IMR-90 (cell line): ENCODE results near the gene SLC9A9.

Experiments used
- CEBPB ChIP-seq: IDR thresholded peaks from 2 replicates; pipeline ENCODE4 v1.6.1; 2012; ENCODE audit warnings: low read depth, low read length, improper control_type of control experiment
- CHD1 ChIP-seq: IDR thresholded peaks from 2 replicates; pipeline ENCODE4 v1.6.1; 2012; ENCODE audit warnings: low read depth, low read length, improper control_type of control experiment
- FOS ChIP-seq: fragments of 150-350 bp; IDR thresholded peaks from 2 replicates; pipeline ENCODE4 v1.6.1; 2016; ENCODE audit warnings: low read depth, low read length
- MAFK ChIP-seq: IDR thresholded peaks from 2 replicates; pipeline ENCODE4 v1.6.1; 2012; ENCODE audit warnings: low read depth, low read length, improper control_type of control experiment
- MAZ ChIP-seq: IDR thresholded peaks from 2 replicates; pipeline ENCODE4 v1.6.1; 2012; ENCODE audit warnings: low read depth, mild to moderate bottlenecking, low read length, improper control_type of control experiment, moderate library complexity, borderline replicate concordance
- MXI1 ChIP-seq: IDR thresholded peaks from 2 replicates; pipeline ENCODE4 v1.6.1; 2012; ENCODE audit warnings: low read depth, mild to moderate bottlenecking, low read length, moderate library complexity, borderline replicate concordance
- POLR2A ChIP-seq: IDR thresholded peaks from 2 replicates; pipeline ENCODE4 v1.6.1; 2012; ENCODE audit warnings: mild to moderate bottlenecking, low read depth, low read length
- RAD21 ChIP-seq: IDR thresholded peaks from 2 replicates; pipeline ENCODE4 v1.6.1; 2012; ENCODE audit warnings: low read length, improper control_type of control experiment
- RCOR1 ChIP-seq: IDR thresholded peaks from 2 replicates; pipeline ENCODE4 v1.6.1; 2012; ENCODE audit warnings: mild to moderate bottlenecking, low read length, improper control_type of control experiment; ENCODE audit not compliant: insufficient replicate concordance
- RFX5 ChIP-seq: IDR thresholded peaks from 2 replicates; pipeline ENCODE4 v1.8.0; 2012; ENCODE audit warnings: low read depth, mild to moderate bottlenecking, low read length, moderate library complexity
- TF ChIP-seq, protein P1 (sequence below): conservative IDR thresholded peaks from 2 replicates; pipeline ENCODE4 v1.5.1; 2012; ENCODE audit warnings: mild to moderate bottlenecking, low read depth, low read length, improper control_type of control experiment
- TF ChIP-seq, protein P2 (sequence below): fragments of 150-350 bp; IDR thresholded peaks from 2 replicates; pipeline ENCODE4 v1.6.1; 2017; ENCODE audit warnings: mild to moderate bottlenecking, antibody characterized with exemption, low read length, low read depth
- TF ChIP-seq, protein P3 (sequence below): fragments of 150-350 bp; IDR thresholded peaks from 2 replicates; pipeline ENCODE4 v1.6.1; 2016; ENCODE audit warnings: low read depth, mild to moderate bottlenecking, low read length, moderate library complexity, borderline replicate concordance

DNA sequence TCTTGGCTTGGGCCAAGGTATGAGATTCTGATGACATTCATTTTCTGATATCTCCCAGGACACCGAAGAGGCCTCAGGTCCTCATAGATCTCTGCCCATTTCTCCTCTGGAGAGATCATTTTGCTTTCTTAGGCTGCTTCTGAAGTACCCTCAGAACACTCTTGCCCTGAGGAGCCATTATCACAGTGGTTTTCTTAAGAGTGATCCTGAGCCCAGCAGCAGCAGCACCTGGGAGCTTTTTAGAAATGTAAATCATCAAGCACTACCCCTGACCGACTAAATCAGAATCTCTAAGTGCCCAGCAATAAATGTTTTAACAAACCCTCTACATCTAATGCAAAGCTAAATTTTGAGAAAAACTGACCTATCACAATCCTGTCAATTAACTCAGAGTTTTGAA is 40.6 kb upstream of the SLC9A9 start:
- TF ChIP-seq POLR2A (no peak), RFX5 (no peak), FOS (no peak), CEBPB (no peak), RAD21 (no peak), MXI1 (no peak), MAFK (no peak), MAZ (no peak), RCOR1 (no peak), CHD1 (no peak)
- TF ChIP-seq, protein P1, sequence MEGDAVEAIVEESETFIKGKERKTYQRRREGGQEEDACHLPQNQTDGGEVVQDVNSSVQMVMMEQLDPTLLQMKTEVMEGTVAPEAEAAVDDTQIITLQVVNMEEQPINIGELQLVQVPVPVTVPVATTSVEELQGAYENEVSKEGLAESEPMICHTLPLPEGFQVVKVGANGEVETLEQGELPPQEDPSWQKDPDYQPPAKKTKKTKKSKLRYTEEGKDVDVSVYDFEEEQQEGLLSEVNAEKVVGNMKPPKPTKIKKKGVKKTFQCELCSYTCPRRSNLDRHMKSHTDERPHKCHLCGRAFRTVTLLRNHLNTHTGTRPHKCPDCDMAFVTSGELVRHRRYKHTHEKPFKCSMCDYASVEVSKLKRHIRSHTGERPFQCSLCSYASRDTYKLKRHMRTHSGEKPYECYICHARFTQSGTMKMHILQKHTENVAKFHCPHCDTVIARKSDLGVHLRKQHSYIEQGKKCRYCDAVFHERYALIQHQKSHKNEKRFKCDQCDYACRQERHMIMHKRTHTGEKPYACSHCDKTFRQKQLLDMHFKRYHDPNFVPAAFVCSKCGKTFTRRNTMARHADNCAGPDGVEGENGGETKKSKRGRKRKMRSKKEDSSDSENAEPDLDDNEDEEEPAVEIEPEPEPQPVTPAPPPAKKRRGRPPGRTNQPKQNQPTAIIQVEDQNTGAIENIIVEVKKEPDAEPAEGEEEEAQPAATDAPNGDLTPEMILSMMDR: no peak
- TF ChIP-seq, protein P2, sequence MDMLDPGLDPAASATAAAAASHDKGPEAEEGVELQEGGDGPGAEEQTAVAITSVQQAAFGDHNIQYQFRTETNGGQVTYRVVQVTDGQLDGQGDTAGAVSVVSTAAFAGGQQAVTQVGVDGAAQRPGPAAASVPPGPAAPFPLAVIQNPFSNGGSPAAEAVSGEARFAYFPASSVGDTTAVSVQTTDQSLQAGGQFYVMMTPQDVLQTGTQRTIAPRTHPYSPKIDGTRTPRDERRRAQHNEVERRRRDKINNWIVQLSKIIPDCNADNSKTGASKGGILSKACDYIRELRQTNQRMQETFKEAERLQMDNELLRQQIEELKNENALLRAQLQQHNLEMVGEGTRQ: no peak
- TF ChIP-seq, protein P3, sequence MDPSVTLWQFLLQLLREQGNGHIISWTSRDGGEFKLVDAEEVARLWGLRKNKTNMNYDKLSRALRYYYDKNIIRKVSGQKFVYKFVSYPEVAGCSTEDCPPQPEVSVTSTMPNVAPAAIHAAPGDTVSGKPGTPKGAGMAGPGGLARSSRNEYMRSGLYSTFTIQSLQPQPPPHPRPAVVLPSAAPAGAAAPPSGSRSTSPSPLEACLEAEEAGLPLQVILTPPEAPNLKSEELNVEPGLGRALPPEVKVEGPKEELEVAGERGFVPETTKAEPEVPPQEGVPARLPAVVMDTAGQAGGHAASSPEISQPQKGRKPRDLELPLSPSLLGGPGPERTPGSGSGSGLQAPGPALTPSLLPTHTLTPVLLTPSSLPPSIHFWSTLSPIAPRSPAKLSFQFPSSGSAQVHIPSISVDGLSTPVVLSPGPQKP: no peak
